ENCODE measurements around the gene MYO18A. TPM values are rescaled to one million over a fixed set of nuclear protein-coding genes. Genes with fewer than 3 reads are reported as not detected.
A peak's percentile ranks its signal among the peaks of the same experiment; 100 is the strongest.
"Not testable (repeated sequence)": the region's sequence is repeated elsewhere in the genome, so short reads cannot be mapped to it uniquely, and the experiment has no call there.

MYO18A gene, protein sequence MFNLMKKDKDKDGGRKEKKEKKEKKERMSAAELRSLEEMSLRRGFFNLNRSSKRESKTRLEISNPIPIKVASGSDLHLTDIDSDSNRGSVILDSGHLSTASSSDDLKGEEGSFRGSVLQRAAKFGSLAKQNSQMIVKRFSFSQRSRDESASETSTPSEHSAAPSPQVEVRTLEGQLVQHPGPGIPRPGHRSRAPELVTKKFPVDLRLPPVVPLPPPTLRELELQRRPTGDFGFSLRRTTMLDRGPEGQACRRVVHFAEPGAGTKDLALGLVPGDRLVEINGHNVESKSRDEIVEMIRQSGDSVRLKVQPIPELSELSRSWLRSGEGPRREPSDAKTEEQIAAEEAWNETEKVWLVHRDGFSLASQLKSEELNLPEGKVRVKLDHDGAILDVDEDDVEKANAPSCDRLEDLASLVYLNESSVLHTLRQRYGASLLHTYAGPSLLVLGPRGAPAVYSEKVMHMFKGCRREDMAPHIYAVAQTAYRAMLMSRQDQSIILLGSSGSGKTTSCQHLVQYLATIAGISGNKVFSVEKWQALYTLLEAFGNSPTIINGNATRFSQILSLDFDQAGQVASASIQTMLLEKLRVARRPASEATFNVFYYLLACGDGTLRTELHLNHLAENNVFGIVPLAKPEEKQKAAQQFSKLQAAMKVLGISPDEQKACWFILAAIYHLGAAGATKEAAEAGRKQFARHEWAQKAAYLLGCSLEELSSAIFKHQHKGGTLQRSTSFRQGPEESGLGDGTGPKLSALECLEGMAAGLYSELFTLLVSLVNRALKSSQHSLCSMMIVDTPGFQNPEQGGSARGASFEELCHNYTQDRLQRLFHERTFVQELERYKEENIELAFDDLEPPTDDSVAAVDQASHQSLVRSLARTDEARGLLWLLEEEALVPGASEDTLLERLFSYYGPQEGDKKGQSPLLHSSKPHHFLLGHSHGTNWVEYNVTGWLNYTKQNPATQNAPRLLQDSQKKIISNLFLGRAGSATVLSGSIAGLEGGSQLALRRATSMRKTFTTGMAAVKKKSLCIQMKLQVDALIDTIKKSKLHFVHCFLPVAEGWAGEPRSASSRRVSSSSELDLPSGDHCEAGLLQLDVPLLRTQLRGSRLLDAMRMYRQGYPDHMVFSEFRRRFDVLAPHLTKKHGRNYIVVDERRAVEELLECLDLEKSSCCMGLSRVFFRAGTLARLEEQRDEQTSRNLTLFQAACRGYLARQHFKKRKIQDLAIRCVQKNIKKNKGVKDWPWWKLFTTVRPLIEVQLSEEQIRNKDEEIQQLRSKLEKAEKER (N-terminal part only)
- 59.6 and 61.2 TPM in 2 replicates for total RNA-seq

GRCh38 chr17:29180034-29180787 lies at the start of gene MYO18A:
Gene MYO18A (minus strand): TSS chr17:29180398. CDS start chr17:29166940, 13,458 bp downstream.
- TF ChIP-seq, protein P1, sequence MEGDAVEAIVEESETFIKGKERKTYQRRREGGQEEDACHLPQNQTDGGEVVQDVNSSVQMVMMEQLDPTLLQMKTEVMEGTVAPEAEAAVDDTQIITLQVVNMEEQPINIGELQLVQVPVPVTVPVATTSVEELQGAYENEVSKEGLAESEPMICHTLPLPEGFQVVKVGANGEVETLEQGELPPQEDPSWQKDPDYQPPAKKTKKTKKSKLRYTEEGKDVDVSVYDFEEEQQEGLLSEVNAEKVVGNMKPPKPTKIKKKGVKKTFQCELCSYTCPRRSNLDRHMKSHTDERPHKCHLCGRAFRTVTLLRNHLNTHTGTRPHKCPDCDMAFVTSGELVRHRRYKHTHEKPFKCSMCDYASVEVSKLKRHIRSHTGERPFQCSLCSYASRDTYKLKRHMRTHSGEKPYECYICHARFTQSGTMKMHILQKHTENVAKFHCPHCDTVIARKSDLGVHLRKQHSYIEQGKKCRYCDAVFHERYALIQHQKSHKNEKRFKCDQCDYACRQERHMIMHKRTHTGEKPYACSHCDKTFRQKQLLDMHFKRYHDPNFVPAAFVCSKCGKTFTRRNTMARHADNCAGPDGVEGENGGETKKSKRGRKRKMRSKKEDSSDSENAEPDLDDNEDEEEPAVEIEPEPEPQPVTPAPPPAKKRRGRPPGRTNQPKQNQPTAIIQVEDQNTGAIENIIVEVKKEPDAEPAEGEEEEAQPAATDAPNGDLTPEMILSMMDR (IDR thresholded peaks at IDR 0.05; ENCODE audit: insufficient read depth, low read depth, low read length), result peak; percentile 72
- H3K4me3 ChIP-seq (ENCODE audit: low read depth, low read length), result peak within 1 kb of the TSS; percentile 66
- peak; percentile 68 for DNase-seq (ENCODE audit: low read depth)

DNA sequence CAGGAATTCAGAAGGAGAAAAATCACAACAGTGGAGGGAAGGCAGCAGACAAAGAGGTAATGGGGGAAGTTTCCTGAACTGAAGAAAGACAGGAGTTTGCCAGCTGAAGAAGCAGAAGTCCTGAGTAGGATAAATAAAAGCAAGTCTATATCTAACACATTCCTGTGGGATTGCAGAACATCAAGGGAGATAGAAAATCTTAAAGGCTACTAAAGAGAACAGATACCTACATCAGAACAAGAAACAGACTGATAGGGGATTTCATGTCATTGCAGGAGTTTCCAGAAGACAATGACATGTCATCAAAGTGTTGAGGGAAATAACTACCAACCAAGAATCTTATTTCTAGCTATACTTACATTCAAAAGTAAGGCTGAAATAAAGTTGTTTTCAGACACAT lies 45.2 kb upstream of the MYO18A start:
- H3K4me3 ChIP-seq (ENCODE audit: low read depth, low read length), result no peak overlapping the region
- TF ChIP-seq, protein P1 (IDR thresholded peaks at IDR 0.05; ENCODE audit: insufficient read depth, low read depth, low read length), result no peak
- DNase-seq (ENCODE audit: low read depth), result no peak

- DNase-seq (ENCODE audit: low read depth); H3K4me3 ChIP-seq (ENCODE audit: low read depth, low read length): not testable (repeated sequence)
Measured at GRCh38 chr17:29221338-29221737, 41.1 kb upstream of the MYO18A start.

GRCh38 chr17:29219378-29220047 lies 39.3 kb upstream of the MYO18A start:
- DNase-seq (ENCODE audit: low read depth), result peak; percentile 88
- TF ChIP-seq, protein P1 (IDR thresholded peaks at IDR 0.05; ENCODE audit: insufficient read depth, low read depth, low read length), result peak; percentile 89
- H3K4me3 ChIP-seq (ENCODE audit: low read depth, low read length), result no peak overlapping the region

GRCh38 chr17:29216856-29217255 lies 36.7 kb upstream of the MYO18A start:
- no peak overlapping the region for H3K4me3 ChIP-seq (ENCODE audit: low read depth, low read length)
- no peak for DNase-seq (ENCODE audit: low read depth)
- TF ChIP-seq, protein P1 (IDR thresholded peaks at IDR 0.05; ENCODE audit: insufficient read depth, low read depth, low read length), result no peak

DNA sequence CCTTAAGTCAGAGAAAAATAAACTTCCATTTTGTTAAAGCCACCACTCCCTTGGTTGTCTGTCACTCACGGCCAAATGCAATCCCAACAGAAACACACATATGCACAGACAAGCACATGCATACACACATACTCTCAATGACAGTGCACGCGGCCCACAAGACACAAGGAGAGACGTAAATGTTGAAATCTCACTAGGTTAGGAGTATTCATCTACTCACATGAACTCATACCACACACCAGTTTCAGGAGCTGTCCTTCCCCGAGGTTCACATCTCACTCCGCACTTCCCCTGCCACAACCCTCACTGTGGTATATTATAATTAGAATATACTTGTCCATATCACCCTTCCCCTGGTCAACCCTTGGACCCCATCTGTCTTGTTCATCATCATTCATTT lies 36.0 kb upstream of the MYO18A start:
- no peak overlapping the region for H3K4me3 ChIP-seq (ENCODE audit: low read depth, low read length)
- TF ChIP-seq, protein P1 (IDR thresholded peaks at IDR 0.05; ENCODE audit: insufficient read depth, low read depth, low read length), result no peak
- DNase-seq (ENCODE audit: low read depth), result no peak
